Right atrium auricular region (tissue), 2 donors: ENCODE results near the gene XRCC3. TPM values are rescaled to one million over a fixed set of nuclear protein-coding genes. Genes with fewer than 3 reads are reported as not detected.

ENCODE experiments used
- DNase-seq: peaks from one replicate; pipeline ENCODE4 v3.0.0-alpha.2; 2019; ENCODE audit warnings: low spot score
- H3K27ac ChIP-seq, 2 donors: fragments of 200-600 bp; sonication (generic); 1 replicate in 1 of 2; 2 replicates in 1 of 2; pipeline ENCODE4 v1.5.1; 2016 to 2019
- H3K27me3 ChIP-seq, 2 donors: fragments of 200-600 bp; sonication (generic); one replicate each; pipeline versions ENCODE4 v1.5.1 to v1.6.0; 2017 to 2019
- H3K36me3 ChIP-seq: fragments of 200-600 bp; sonication (generic); one replicate; pipeline ENCODE4 v1.5.1; 2016
- H3K4me1 ChIP-seq, 2 donors: fragments of 200-600 bp; sonication (generic); one replicate each; pipeline versions ENCODE4 v1.5.1 to v1.6.0; 2017 to 2019
- H3K4me3 ChIP-seq, 2 donors: fragments of 200-600 bp; sonication (generic); 1 replicate in 1 of 2; 2 replicates in 1 of 2; pipeline ENCODE4 v1.5.1; 2017 to 2019; ENCODE audit warnings: mild to moderate bottlenecking in 1 of 2, moderate library complexity in 1 of 2
- H3K9me3 ChIP-seq, 2 donors: fragments of 200-600 bp; sonication (generic); one replicate each; pipeline ENCODE4 v1.5.1; 2019
- CTCF ChIP-seq, 2 donors: fragments of 200-600 bp; sonication (generic); IDR thresholded peaks; one replicate each; pipeline ENCODE4 v1.5.1; 2019; ENCODE audit warnings: antibody characterized with exemption in 2 of 2
- total RNA-seq, 2 donors: library from RNA; depleted of rRNA; stranded (reverse); fragments of >200 nt; gene quantifications; one replicate each; pipeline ENCODE4 v1.1.0, GENCODE V29; 2016

XRCC3 gene
- total RNA-seq, result 1 to 10 TPM; 2.1 to 3.6 TPM

DNA sequence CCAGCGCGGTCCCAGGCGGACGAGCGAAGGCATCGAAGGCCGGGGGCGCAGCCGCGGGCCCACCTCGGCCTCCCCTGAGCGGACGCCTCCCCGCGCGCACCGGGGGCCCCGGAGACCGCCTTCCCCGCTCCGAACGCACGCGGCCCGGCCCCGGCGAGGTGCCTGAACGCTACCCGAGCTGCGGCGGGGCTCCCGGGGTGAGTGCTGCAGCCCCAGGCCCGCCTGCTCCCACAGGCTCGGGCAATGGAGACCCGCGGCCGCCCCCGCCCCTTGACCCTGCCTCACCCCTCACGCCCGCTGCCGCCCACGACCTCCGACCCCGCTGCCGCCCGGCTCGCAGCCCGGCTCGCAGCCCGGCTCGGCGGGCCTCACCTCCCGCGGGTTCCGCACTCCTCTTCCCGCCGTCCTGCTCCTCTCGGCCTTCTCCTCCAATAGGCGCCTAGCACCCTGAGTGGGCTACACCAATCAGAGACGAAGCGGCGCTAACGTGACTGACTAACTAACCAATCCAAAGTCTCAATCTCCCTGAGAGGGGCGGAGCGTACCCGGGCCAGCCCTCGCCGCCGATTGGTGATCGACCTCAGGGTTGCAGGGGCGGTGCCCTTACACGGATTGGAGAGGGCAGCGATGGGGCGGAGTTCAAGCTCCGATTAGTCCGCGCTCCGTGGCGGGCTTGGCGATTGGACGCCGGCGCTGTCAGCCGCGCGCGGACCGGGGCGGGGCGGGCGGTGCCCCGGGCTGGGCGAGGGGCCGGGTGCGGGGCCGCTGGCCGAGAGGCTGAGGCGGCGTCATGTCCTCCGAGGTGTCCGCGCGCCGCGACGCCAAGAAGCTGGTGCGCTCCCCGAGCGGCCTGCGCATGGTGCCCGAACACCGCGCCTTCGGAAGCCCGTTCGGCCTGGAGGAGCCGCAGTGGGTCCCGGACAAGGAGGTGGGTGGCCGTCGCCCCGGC lies at the start of gene XRCC3, which contains the start of gene ZFYVE21:
Gene XRCC3 (minus strand): TSS at position 400 of the 949 bp plus-strand sequence. CDS start 4,364 bp downstream, outside the sequence.
Gene ZFYVE21 (plus strand): TSS at position 759 of the 949 bp plus-strand sequence. CDS start 32 bp downstream, at position 791.
- no peaks in the 10 kb centered on the region for H3K36me3 ChIP-seq
- no peaks in the 10 kb centered on the region for H3K9me3 ChIP-seq
- H3K4me1 ChIP-seq, result peaks cover 0 to 72% of the 10 kb centered on the region in 2 donors
- H3K4me3 ChIP-seq, result peak within 1 kb of the TSS; percentile 72 to 89
- peak; percentile 100 for DNase-seq
- TF ChIP-seq CTCF (IDR thresholded peaks at IDR 0.05), result no peak
- H3K27ac ChIP-seq, result peak within 1 kb of the TSS; percentile 75 to 83
- no peaks in the 10 kb centered on the region for H3K27me3 ChIP-seq

DNA sequence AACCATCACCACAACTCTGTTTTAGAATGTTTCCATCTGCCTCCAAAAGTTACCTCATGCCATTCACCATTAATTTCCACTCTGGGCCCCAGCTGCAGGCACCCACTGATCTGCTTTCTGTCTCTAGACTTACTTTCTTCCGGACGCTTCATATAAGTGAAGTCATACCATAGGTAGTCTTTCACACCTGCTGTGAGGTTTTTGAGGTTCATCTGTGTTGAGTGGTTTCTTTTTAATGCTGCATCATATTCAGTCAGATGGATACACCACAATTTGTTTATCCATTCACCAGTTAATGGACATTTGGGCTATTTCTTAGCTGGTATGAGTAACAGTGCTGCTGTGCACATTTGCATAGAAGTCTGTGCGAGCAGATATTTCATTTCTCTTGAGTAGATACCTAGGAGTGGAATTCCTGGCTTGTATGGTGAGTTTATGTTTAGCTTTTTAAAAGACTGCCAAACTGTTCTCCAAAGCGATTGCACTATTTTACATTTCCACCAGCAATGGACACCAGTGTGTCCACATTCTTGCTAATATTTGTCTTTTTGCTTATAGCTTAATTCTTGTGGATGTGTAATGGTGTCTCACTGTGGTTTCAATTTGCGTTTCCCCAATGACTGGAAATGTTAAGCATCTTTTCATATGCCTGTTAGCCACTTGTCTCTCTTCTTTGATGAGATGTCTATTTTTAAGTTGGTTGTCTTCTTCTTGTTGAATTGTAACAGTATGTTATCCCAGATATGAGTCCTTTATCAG lies 48.7 kb upstream of the XRCC3 start:
- DNase-seq, result no peak

DNA sequence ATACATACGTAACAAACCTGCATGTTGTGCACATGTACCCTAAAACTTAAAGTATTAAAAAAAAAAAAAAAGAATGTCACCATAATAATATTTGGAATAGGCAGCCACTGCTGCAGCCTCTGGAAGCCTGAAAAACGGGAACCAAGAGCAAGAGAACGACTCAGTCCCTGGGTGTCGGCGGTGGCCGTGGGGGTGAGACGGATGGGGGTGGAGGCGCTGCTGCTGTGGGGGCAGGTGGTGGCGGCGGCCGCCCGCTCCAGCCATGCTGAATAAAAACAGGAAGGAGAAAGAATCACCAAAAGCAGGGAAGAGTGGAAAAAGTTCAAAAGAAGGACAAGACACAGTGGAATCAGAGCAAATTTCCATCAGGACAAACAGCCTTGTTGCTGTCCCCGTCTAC lies 47.3 kb upstream of the XRCC3 start:
- no peaks in the 10 kb centered on the region for H3K27me3 ChIP-seq
- no peak overlapping the region for H3K4me3 ChIP-seq
- no peaks in the 10 kb centered on the region for H3K4me1 ChIP-seq
- H3K27ac ChIP-seq, result no peak overlapping the region
- no peaks in the 10 kb centered on the region for H3K9me3 ChIP-seq
- TF ChIP-seq CTCF (IDR thresholded peaks at IDR 0.05), result no peak
- peaks cover 18% of the 10 kb centered on the region for H3K36me3 ChIP-seq
- DNase-seq, result no peak

More for the DNA sequence above, 48.7 kb upstream of the XRCC3 start:
- no peaks in the 10 kb centered on the region for H3K9me3 ChIP-seq
- H3K36me3 ChIP-seq, result peaks cover 18% of the 10 kb centered on the region
- H3K4me3 ChIP-seq, result no peak overlapping the region
- no peak overlapping the region for H3K27ac ChIP-seq
- no peaks in the 10 kb centered on the region for H3K4me1 ChIP-seq
- no peaks in the 10 kb centered on the region for H3K27me3 ChIP-seq
- TF ChIP-seq CTCF (IDR thresholded peaks at IDR 0.05), result no peak

- no peaks in the 10 kb centered on the region for H3K27me3 ChIP-seq
- DNase-seq, result no peak
- H3K36me3 ChIP-seq, result peaks cover 18% of the 10 kb centered on the region
- H3K27ac ChIP-seq, result no peak overlapping the region
- no peaks in the 10 kb centered on the region for H3K9me3 ChIP-seq
- no peak overlapping the region for H3K4me3 ChIP-seq
- H3K4me1 ChIP-seq, result no peaks in the 10 kb centered on the region
- no peak for TF ChIP-seq CTCF (IDR thresholded peaks at IDR 0.05)
Observed at GRCh38 chr14:103762036-103762435, 46.8 kb upstream of the XRCC3 start.

DNA sequence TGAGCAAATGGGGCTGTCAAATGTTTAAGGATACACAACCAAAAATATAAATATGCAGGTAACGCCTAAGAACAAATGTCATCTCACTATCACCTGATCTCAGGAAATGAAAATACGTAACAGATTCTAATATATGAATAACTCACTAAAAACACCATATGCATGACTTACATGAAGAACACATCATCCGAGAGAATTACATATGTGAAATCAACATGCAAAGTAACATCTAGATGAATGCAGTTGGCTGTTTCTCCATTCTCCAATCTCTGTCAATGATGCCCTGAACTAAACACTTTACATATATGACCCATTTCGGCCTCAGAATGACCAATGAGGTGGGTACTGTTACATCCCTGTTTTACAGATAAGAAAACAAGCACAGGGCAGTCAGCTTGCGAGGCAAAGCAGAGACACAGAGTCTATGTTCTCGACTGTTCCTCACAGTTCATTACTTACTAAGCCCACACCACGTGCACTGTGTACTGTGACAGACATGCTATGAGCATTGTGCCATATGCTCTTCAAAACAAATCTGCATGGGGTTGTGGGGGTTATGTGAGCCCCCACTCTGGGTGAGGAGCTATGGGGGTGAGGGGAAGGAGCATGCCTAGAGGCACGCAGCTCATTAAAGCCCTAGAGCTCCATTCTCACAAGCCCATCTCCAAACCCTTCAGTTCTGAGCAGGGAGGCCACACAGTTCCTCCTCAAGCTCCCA lies 43.0 kb upstream of the XRCC3 start:
- Histone ChIP-seq H3K4me3 (no peak overlapping the region), H3K9me3 (no peaks in the 10 kb centered on the region), H3K4me1 (no peaks in the 10 kb centered on the region), H3K36me3 (peaks cover 18% of the 10 kb centered on the region), H3K27ac (no peak overlapping the region), H3K27me3 (no peaks in the 10 kb centered on the region)
- no peak for DNase-seq
- no peak for TF ChIP-seq CTCF (IDR thresholded peaks at IDR 0.05)
